Measurements from ENCODE around the gene TEX264. TPM values are rescaled to one million over a fixed set of nuclear protein-coding genes. Genes with fewer than 3 reads are reported as not detected.

Gene TEX264
- total and polyA plus RNA-seq, 4 donors: 18.2 to 40.7 (median 25.5) TPM

GRCh38 chr3:51692980-51693395 is 21.9 kb downstream of the TEX264 start:
- no peaks in the 10 kb centered on the region for H3K4me1 ChIP-seq (ENCODE audit: control insufficient read depth in 1 of 2, insufficient read depth in 2 of 2, low read length in 2 of 2)
- H3K27ac ChIP-seq (ENCODE audit: low read depth in 1 of 2, low read length in 2 of 2): no peak overlapping the region
- no peaks in the 10 kb centered on the region for H3K27me3 ChIP-seq (ENCODE audit: control insufficient read depth in 1 of 2, insufficient read depth in 2 of 2, low read length in 1 of 2)
- DNase-seq: no peak
- ATAC-seq (ENCODE audit: low FRiP score): no peak
- no peak overlapping the region for H3K4me3 ChIP-seq (ENCODE audit: low read length in 2 of 2)
- WGBS, 2 donors: 88 to 91% methylated on average over 7 to 8 of the region's 8 CpGs
- intact Hi-C loops (cut with DNase I): no loop called here
- peaks cover 0 to 4% of the 10 kb centered on the region in 2 donors for H3K36me3 ChIP-seq (ENCODE audit: control insufficient read depth in 1 of 2, insufficient read depth in 2 of 2, low read length in 1 of 2)
- no peaks in the 10 kb centered on the region for H3K9me3 ChIP-seq (ENCODE audit: control insufficient read depth, low read length)

GRCh38 chr3:51696954-51697353 is 25.9 kb downstream of the TEX264 start:
- no peaks in the 10 kb centered on the region for H3K36me3 ChIP-seq (ENCODE audit: control insufficient read depth in 1 of 2, insufficient read depth in 2 of 2, low read length in 1 of 2)
- H3K27me3 ChIP-seq (ENCODE audit: control insufficient read depth in 1 of 2, insufficient read depth in 2 of 2, low read length in 1 of 2): no peaks in the 10 kb centered on the region
- H3K4me3 ChIP-seq (ENCODE audit: low read length in 2 of 2): no peak overlapping the region
- ATAC-seq (ENCODE audit: low FRiP score): no peak
- H3K4me1 ChIP-seq (ENCODE audit: control insufficient read depth in 1 of 2, insufficient read depth in 2 of 2, low read length in 2 of 2): no peaks in the 10 kb centered on the region
- H3K9me3 ChIP-seq (ENCODE audit: control insufficient read depth, low read length): no peaks in the 10 kb centered on the region
- DNase-seq: no peak
- 90 to 91% methylated on average over 10 of the region's 10 CpGs for WGBS, 2 donors
- no peak overlapping the region for H3K27ac ChIP-seq (ENCODE audit: low read depth in 1 of 2, low read length in 2 of 2)
- intact Hi-C loops (cut with DNase I): no loop called here

- Histone ChIP-seq H3K9me3 (ENCODE audit: control insufficient read depth, low read length) (no peaks in the 10 kb centered on the region), H3K4me3 (ENCODE audit: low read length in 2 of 2) (no peak overlapping the region), H3K4me1 (ENCODE audit: control insufficient read depth in 1 of 2, insufficient read depth in 2 of 2, low read length in 2 of 2) (no peaks in the 10 kb centered on the region), H3K27me3 (ENCODE audit: control insufficient read depth in 1 of 2, insufficient read depth in 2 of 2, low read length in 1 of 2) (no peaks in the 10 kb centered on the region), H3K36me3 (ENCODE audit: control insufficient read depth in 1 of 2, insufficient read depth in 2 of 2, low read length in 1 of 2) (peaks cover 0 to 3% of the 10 kb centered on the region in 2 donors), H3K27ac (ENCODE audit: low read depth in 1 of 2, low read length in 2 of 2) (no peak overlapping the region)
- intact Hi-C loops (cut with DNase I): no loop called here
- no peak for ATAC-seq (ENCODE audit: low FRiP score)
- DNase-seq: no peak
- 82 to 86% methylated on average over 6 of the region's 6 CpGs for WGBS, 2 donors
Observed at GRCh38 chr3:51698209-51698608, 27.2 kb downstream of the TEX264 start.

- no peak overlapping the region for H3K4me3 ChIP-seq (ENCODE audit: low read length in 2 of 2)
- DNase-seq (no peak), ATAC-seq (ENCODE audit: low FRiP score) (no peak)
- H3K36me3 ChIP-seq (ENCODE audit: control insufficient read depth in 1 of 2, insufficient read depth in 2 of 2, low read length in 1 of 2): peaks cover 0 to 7% of the 10 kb centered on the region in 2 donors
- WGBS, 2 donors: 87 to 95% methylated on average over 2 of the region's 2 CpGs
- H3K9me3 ChIP-seq (ENCODE audit: control insufficient read depth, low read length): no peaks in the 10 kb centered on the region
- intact Hi-C loops (cut with DNase I): no loop called here
- H3K27me3 ChIP-seq (ENCODE audit: control insufficient read depth in 1 of 2, insufficient read depth in 2 of 2, low read length in 1 of 2): no peaks in the 10 kb centered on the region
- no peak overlapping the region for H3K27ac ChIP-seq (ENCODE audit: low read depth in 1 of 2, low read length in 2 of 2)
- no peaks in the 10 kb centered on the region for H3K4me1 ChIP-seq (ENCODE audit: control insufficient read depth in 1 of 2, insufficient read depth in 2 of 2, low read length in 2 of 2)
Observed at GRCh38 chr3:51700403-51700802, 29.4 kb downstream of the TEX264 start.

GRCh38 chr3:51702156-51702555 is 31.1 kb downstream of the TEX264 start:
- no peak overlapping the region for H3K4me3 ChIP-seq (ENCODE audit: low read length in 2 of 2)
- 95% methylated on average over 2 of the region's 2 CpGs for WGBS, 2 donors
- H3K4me1 ChIP-seq (ENCODE audit: control insufficient read depth in 1 of 2, insufficient read depth in 2 of 2, low read length in 2 of 2): no peaks in the 10 kb centered on the region
- ATAC-seq (ENCODE audit: low FRiP score) (no peak), DNase-seq (peak in 1 of 2 donors; percentile 36)
- no peak overlapping the region for H3K27ac ChIP-seq (ENCODE audit: low read depth in 1 of 2, low read length in 2 of 2)
- H3K36me3 ChIP-seq (ENCODE audit: control insufficient read depth in 1 of 2, insufficient read depth in 2 of 2, low read length in 1 of 2): peaks cover 0 to 7% of the 10 kb centered on the region in 2 donors
- no peaks in the 10 kb centered on the region for H3K9me3 ChIP-seq (ENCODE audit: control insufficient read depth, low read length)
- no peaks in the 10 kb centered on the region for H3K27me3 ChIP-seq (ENCODE audit: control insufficient read depth in 1 of 2, insufficient read depth in 2 of 2, low read length in 1 of 2)
- intact Hi-C loops (cut with DNase I): no loop called here

GRCh38 chr3:51703068-51703760 is 32.2 kb downstream of the TEX264 start:
- intact Hi-C loops (cut with DNase I): no loop called here
- WGBS, 2 donors: 39 to 46% methylated on average over 6 of the region's 6 CpGs
- no peak overlapping the region for H3K4me3 ChIP-seq (ENCODE audit: low read length in 2 of 2)
- no peaks in the 10 kb centered on the region for H3K4me1 ChIP-seq (ENCODE audit: control insufficient read depth in 1 of 2, insufficient read depth in 2 of 2, low read length in 2 of 2)
- DNase-seq: peak; percentile 25 to 30
- H3K9me3 ChIP-seq (ENCODE audit: control insufficient read depth, low read length): no peaks in the 10 kb centered on the region
- peaks cover 0 to 7% of the 10 kb centered on the region in 2 donors for H3K36me3 ChIP-seq (ENCODE audit: control insufficient read depth in 1 of 2, insufficient read depth in 2 of 2, low read length in 1 of 2)
- no peak overlapping the region for H3K27ac ChIP-seq (ENCODE audit: low read depth in 1 of 2, low read length in 2 of 2)
- H3K27me3 ChIP-seq (ENCODE audit: control insufficient read depth in 1 of 2, insufficient read depth in 2 of 2, low read length in 1 of 2): no peaks in the 10 kb centered on the region
- no peak for ATAC-seq (ENCODE audit: low FRiP score)

GRCh38 chr3:51703761-51704510 is 32.9 kb downstream of the TEX264 start:
- Histone ChIP-seq H3K4me3 (ENCODE audit: low read length in 2 of 2) (no peak overlapping the region), H3K4me1 (ENCODE audit: control insufficient read depth in 1 of 2, insufficient read depth in 2 of 2, low read length in 2 of 2) (no peaks in the 10 kb centered on the region), H3K36me3 (ENCODE audit: control insufficient read depth in 1 of 2, insufficient read depth in 2 of 2, low read length in 1 of 2) (peaks cover 0 to 7% of the 10 kb centered on the region in 2 donors), H3K27me3 (ENCODE audit: control insufficient read depth in 1 of 2, insufficient read depth in 2 of 2, low read length in 1 of 2) (no peaks in the 10 kb centered on the region), H3K27ac (ENCODE audit: low read depth in 1 of 2, low read length in 2 of 2) (no peak overlapping the region), H3K9me3 (ENCODE audit: control insufficient read depth, low read length) (no peaks in the 10 kb centered on the region)
- intact Hi-C loops (cut with DNase I): no loop called here
- DNase-seq (peak; percentile 30 to 49), ATAC-seq (ENCODE audit: low FRiP score) (no peak)
- WGBS, 2 donors: 68 to 74% methylated on average over 12 of the region's 12 CpGs

GRCh38 chr3:51704511-51704950 is 33.5 kb downstream of the TEX264 start:
- intact Hi-C loops (cut with DNase I): no loop called here
- DNase-seq: peak; percentile 33 to 52
- Histone ChIP-seq H3K4me3 (ENCODE audit: low read length in 2 of 2) (no peak overlapping the region), H3K4me1 (ENCODE audit: control insufficient read depth in 1 of 2, insufficient read depth in 2 of 2, low read length in 2 of 2) (no peaks in the 10 kb centered on the region), H3K27me3 (ENCODE audit: control insufficient read depth in 1 of 2, insufficient read depth in 2 of 2, low read length in 1 of 2) (no peaks in the 10 kb centered on the region), H3K9me3 (ENCODE audit: control insufficient read depth, low read length) (no peaks in the 10 kb centered on the region), H3K27ac (ENCODE audit: low read depth in 1 of 2, low read length in 2 of 2) (no peak overlapping the region), H3K36me3 (ENCODE audit: control insufficient read depth in 1 of 2, insufficient read depth in 2 of 2, low read length in 1 of 2) (peaks cover 0 to 7% of the 10 kb centered on the region in 2 donors)
- ATAC-seq (ENCODE audit: low FRiP score): no peak
- 85 to 92% methylated on average over 4 of the region's 4 CpGs for WGBS, 2 donors

Data from aorta (tissue), 5 donors.